HUDEP-2 (cell line): ENCODE data around the gene MRPL51.
"Not testable (repeated sequence)": the region's sequence is repeated elsewhere in the genome, so short reads cannot be mapped to it uniquely, and the experiment has no call there.

Experiments
- DNase-seq, 76 experiments: peaks; one replicate each; lab custom pipeline; 2025; ENCODE audit not compliant: unreplicated experiment in 76 of 76; lab: John Stamatoyannopoulos, UW

Gene MRPL51

DNA sequence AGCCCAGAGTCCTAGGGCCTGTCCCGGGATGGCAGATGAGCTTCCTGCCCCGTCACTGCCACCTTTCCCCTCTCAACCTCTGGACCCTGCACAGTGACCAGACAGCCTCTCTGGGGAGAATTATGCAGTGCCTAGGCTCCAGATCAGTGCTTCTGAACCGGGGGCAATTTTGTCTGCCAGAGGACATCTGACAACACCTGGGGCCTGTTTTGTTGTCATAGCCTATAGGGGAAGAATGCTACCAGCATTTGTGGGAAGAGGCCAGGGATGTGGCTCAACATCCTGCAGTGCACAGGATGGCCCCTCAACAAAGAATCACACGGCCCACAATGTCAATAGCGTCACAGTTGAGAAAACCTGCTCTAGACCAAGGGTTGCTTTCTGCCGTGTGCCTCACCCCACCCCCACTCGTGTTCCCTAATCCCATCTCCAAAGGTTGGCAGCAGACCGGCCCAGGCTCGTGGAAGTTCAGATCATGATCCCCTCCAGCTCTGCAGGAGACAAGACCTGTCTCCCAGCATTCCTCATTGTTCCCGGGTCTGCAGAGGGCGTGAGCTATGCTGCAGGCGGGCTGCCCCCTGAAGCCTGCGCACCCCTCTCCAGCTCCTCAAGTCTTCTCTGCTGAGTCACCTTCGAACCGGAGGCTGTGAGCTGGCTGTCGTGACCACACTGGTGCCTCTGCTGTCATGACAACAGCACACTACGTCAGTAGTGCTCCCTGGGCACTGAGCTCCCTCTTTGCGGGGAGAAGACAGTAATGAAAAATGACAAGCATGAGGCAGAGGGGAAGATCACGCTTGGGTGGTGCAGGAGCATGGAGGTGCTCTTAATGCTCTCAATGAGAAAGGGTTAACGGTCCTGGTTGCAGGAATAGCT, 39.2 kb upstream of the MRPL51 start:
- DNase-seq = peak in 73 of 76 experiments; percentile 24 to 89 (median 67)

GRCh38 chr12:6530576-6531260, 37.7 kb upstream of the MRPL51 start:
- no peak for DNase-seq

GRCh38 chr12:6529291-6529737, 36.3 kb upstream of the MRPL51 start:
- no peak for DNase-seq

- no peak for DNase-seq
Measured at GRCh38 chr12:6528539-6529235, 35.6 kb upstream of the MRPL51 start.

GRCh38 chr12:6527711-6528110, 34.6 kb upstream of the MRPL51 start:
- DNase-seq = no peak

GRCh38 chr12:6526766-6527525, 33.9 kb upstream of the MRPL51 start:
- DNase-seq = no peak

DNA sequence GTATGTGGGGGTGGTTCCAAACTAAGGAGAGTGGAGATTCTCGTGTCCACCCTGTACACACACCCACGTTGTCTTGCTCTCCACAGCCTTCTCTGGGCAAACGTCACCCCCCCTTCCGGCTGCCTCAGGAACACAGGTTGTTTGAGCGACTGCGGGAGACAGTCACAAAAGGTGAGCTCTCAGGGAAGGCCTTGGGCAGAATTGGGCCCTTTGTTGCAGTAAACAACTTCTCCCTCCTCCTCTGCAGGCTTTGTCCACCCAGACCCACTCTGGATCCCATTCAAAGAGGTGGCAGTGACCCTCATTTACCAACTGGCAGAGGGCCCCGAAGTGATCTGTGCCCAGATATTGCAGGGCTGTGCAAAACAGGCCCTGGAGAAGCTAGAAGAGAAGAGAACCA, 33.1 kb upstream of the MRPL51 start:
- DNase-seq = no peak

DNA sequence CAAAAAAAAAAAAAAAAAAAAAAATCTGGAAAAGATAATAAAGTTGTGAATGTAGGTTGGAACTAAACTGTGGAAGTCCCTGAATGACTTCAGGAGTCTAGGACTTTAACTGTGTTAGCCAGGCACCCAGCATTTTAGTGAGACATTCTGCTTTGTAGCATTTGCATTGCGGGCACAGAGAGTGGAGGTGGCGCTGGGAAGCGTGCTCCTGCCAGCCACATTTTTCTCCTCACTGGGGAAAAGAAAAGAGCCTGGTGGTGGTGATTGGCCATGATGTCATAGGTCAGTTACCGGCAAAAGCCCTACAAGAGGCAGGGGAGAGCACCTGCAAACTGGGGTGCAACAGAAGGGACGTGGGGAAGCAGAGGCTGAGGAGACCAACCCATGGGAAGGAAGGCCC, 31.6 kb upstream of the MRPL51 start:
- DNase-seq = no peak

DNA sequence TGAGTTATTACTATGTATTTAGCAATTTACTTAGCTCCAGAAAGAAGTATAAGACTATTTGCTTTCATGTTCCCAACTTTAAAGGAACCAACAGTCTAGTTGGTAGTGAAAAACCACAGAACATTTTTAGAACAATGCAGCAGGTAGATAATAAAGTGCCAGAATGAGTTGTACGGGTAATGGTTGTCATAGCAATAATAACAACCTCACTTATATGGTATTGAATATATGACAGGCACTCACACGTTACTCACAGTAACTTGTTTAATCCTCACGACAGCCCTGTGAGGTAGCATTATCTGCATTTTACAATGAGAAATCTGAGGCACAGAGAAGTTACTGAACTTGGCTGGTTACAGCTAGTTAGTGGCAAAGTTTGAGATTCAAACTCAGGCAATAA, 30.6 kb upstream of the MRPL51 start:
- no peak for DNase-seq

DNA sequence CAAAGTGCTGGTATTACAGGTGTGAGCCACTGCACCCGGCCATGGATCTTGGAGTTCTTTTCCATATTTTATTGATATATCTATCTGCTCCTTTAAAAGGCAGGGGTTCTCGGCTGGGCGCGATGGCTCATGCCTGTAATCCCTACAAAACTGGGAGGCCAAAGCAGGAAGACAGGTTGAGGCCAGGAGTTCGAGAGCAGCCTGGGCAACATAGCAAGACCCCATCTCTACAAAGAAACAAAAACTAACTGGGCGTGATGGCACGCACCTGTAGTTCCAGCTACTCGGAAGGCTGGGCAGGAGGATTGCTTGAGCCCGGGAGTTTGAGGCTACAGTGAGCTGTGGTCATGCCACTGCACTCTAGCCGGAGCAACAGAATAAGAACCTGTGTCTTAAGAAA, 29.1 kb upstream of the MRPL51 start:
- no peak for DNase-seq

DNA sequence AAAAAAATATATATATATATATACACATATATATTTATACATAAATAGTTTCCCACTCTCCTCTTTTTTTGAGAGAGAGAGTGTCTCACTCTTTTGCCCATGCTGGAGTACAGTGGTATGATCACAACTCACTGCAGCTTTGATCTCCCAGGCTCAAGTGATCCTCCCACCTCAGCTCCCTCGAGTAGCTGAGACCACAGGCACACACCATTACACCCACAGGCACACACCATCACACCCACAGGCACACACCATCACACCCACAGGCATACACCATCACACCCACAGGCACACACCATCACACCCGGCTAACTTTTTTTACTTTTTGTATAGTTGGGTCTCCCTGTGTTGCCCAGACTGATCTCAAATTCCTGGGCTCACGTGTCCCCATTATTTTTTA, 27.1 kb upstream of the MRPL51 start:
- DNase-seq = no peak

DNA sequence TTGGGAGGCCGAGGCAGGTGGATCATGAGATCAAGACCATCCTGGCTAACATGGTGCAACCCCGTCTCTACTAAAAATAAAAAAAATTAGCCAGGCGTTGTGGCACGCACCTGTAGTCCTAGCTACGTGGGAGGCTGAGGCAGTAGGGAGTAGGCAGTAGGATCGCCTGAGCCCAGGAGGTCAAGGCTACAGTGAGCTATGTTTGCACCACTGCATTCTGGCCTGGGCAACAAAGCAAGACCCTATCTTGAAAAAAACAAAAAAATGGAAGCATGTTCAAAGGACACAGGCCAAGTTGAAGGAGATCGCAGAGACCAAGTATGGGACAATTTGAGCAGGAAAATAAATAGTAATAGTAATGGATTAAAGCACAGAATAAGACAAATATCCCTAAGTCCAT, 15.0 kb upstream of the MRPL51 start:
- no peak for DNase-seq

DNA sequence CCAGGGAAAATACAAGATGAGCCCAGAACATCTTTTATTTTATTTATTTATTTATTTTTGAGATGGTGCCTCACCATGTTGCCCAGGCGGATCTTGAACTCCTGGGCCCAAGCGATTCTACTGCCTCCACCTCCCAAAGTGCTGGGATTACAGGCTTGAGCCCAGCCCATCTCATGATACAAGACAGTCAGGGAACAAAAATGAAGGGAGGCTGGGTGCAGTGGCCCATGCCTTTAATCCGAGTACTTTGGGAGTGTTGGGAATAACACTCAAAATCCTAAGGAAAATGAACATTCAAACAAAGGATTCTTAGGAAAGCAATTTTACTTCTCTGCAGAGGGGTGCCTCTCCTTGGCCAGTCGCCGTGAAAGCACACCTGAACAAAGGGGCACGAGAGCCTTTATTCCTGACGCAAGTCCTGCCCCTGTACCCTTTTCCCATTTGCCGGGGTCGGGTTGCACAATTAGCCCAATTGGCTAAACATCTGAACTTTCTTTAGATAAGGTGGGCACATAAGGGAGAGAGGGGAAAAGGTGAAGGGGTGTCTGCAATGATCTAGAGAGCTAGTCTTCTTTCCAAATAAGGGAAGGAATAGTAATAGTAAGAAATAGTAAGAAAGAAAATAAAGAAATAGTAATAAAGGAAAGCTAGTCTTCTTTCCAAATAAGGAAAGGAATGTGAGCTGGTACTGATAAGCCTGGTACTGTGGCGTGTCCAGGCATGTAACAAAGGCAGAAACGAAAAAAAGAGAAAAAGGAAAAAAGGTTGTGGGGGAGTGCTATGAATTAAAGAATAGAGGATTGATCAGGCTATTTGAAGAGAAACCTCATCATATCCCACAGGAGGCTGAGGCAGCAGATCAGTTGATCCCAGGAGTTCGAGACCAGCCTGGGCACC, 14.3 kb upstream of the MRPL51 start:
- no peak for DNase-seq

GRCh38 chr12:6500466-6500865, 7.4 kb upstream of the MRPL51 start:
- no peak for DNase-seq

GRCh38 chr12:6497291-6497690, 4.2 kb upstream of the MRPL51 start:
- DNase-seq = not testable (repeated sequence)

DNA sequence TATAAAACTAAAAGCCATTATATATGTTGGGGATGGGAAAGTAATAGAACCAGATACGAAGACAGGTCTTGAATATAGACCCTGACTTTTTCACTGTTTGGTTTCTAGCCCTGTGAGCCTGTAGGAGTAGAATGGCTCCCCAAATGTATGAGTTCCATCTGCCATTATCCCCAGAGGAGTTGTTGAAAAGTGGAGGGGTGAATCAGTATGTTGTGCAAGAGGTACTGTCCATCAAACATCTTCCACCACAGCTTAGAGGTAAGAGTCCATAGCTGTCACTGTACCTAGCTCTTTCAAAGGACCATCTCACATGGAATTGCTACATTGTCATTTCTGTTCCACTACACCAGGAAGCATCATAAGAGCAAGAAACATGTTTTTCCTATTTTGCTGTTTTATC, 1.9 kb upstream of the MRPL51 start:
- DNase-seq = no peak

DNA sequence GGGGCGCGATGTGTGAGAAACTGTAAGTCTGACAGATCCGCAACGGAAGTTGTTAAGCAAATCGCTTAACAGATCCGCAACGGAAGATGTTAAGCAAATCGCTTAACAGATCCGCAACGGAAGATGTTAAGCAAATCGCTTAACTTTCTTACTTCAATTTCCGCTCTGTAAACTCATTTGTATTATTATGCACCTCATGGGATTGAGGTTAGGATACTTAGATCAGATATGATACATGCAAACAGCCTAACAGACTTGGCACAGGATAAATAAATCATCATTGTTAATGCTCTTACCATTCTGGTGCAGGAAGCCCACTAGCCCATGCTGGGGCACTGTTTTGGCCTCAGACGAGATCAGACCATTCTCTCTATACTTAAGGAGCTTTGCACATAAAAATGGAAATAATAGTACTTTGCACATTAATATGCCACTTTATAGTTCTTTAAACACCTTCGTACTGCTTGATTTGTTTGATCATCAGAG, 1.2 kb upstream of the MRPL51 start:
- peak in 6 of 76 experiments; percentile 3 to 63 (median 42) for DNase-seq

- peak; percentile 21 to 98 (median 94) for DNase-seq
Measured at GRCh38 chr12:6493497-6494257, 615 bp upstream of the MRPL51 start, which contains the start of gene NCAPD2. Gene NCAPD2, plus strand, starts transcription at chr12:6494102. Its CDS starts 997 bp downstream, at chr12:6495099.

- not testable (repeated sequence) for DNase-seq
Measured at GRCh38 chr12:6490673-6491072, 2.4 kb downstream of the MRPL51 start.
